OCI-LY3 (cell line): Measurements from ENCODE around the gene DEFB131A.
"Not testable (repeated sequence)": the region's sequence is repeated elsewhere in the genome, so short reads cannot be mapped to it uniquely, and the experiment has no call there.

Source experiments
- H2AFZ ChIP-seq: fragments of 200-600, 300-600 bp; shearing (Covaris generic); 2 replicates; pipeline ENCODE4 v1.6.0; 2014; ENCODE audit warnings: antibody characterized with exemption, low read depth, low read length
- H3K27ac ChIP-seq: fragments of 200-600, 300-600 bp; sonication (generic); 2 replicates; pipeline ENCODE4 v1.5.1; 2014; ENCODE audit warnings: mild to moderate bottlenecking, low read length, moderate library complexity, mixed read lengths
- H3K27me3 ChIP-seq: fragments of 200-600, 300-600 bp; sonication (generic); 2 replicates; pipeline ENCODE4 v1.6.1; 2014; ENCODE audit warnings: low read depth, low read length, mixed read lengths
- H3K36me3 ChIP-seq: fragments of 200-600, 300-600 bp; sonication (generic); replicated peaks from 2 replicates; pipeline ENCODE3; 2014; ENCODE audit warnings: low read depth, low read length, mixed read lengths
- H3K4me1 ChIP-seq: fragments of 300-600, 200-600 bp; sonication (generic); 2 replicates; pipeline ENCODE4 v1.6.1; 2014; ENCODE audit warnings: low read length, mixed read lengths
- H3K4me2 ChIP-seq: fragments of 200-600, 300-600 bp; sonication (generic); 2 replicates; pipeline ENCODE4 v1.6.1; 2014; ENCODE audit warnings: low read length, mixed read lengths
- H3K4me3 ChIP-seq: fragments of 300-600, 200-600 bp; sonication (generic); 2 replicates; pipeline ENCODE4 v1.5.1; 2014; ENCODE audit warnings: antibody characterized with exemption, mild to moderate bottlenecking, low read length, moderate library complexity
- H3K79me2 ChIP-seq: fragments of 300-600, 200-600 bp; shearing (Covaris generic); 2 replicates; pipeline ENCODE4 v1.6.1; 2014; ENCODE audit warnings: mild to moderate bottlenecking, low read length, mixed read lengths
- H3K9ac ChIP-seq: fragments of 300-600, 200-600 bp; shearing (Covaris generic); 2 replicates; pipeline ENCODE4 v1.6.0; 2014; ENCODE audit warnings: mild to moderate bottlenecking, low read length, moderate library complexity
- H3K9me3 ChIP-seq: fragments of 200-600, 300-600 bp; shearing (Covaris generic); 2 replicates; pipeline ENCODE4 v1.6.1; 2014; ENCODE audit warnings: low read length, mixed read lengths; ENCODE audit not compliant: insufficient read depth
- H4K20me1 ChIP-seq: fragments of 200-600, 300-600 bp; sonication (generic); 2 replicates; pipeline ENCODE4 v1.6.1; 2016; ENCODE audit warnings: low read length, mixed read lengths; ENCODE audit not compliant: insufficient read depth
- EZH2phosphoT487 ChIP-seq: fragments of 200-600 bp; shearing (Covaris generic); IDR thresholded peaks from 2 replicates; pipeline ENCODE4 v1.6.1; 2018; ENCODE audit warnings: antibody characterized with exemption, mixed run types, low read depth
- TF ChIP-seq, protein P1 (sequence below): fragments of 200-600, 300-600 bp; sonication (generic); IDR thresholded peaks from 2 replicates; pipeline ENCODE4 v1.5.1; 2014; ENCODE audit warnings: antibody characterized with exemption, low read length, low read depth

DEFB131A gene, protein sequence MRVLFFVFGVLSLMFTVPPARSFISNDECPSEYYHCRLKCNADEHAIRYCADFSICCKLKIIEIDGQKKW

DNA sequence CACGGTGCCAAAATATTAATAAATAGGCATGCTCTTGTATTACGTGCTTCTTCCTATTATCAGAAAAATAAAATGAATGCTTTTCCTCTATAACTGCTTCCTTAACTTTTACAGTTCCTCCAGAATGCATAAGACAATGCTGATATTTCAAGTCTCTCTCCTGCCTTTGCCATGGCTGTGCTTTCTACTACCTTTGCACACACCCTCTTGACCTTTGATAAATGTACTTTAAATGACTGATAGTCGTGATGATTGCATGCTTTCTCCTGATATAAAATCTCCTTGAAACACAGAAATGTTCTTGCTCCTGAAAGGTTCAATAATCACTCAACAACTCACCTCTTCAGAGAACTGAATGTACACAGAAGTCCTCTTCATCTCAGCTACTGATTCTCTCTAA is at the start of gene DEFB131A:
TSS of gene DEFB131A (plus strand) at position 301 of the 400 bp plus-strand sequence. CDS start 120 bp downstream, outside the sequence.
- not testable (repeated sequence) for H3K36me3 ChIP-seq, H3K9ac ChIP-seq, H3K27me3 ChIP-seq, H3K4me2 ChIP-seq, H3K79me2 ChIP-seq, H3K27ac ChIP-seq, H3K4me1 ChIP-seq, H3K4me3 ChIP-seq, H4K20me1 ChIP-seq, H2AFZ ChIP-seq, H3K9me3 ChIP-seq

DNA sequence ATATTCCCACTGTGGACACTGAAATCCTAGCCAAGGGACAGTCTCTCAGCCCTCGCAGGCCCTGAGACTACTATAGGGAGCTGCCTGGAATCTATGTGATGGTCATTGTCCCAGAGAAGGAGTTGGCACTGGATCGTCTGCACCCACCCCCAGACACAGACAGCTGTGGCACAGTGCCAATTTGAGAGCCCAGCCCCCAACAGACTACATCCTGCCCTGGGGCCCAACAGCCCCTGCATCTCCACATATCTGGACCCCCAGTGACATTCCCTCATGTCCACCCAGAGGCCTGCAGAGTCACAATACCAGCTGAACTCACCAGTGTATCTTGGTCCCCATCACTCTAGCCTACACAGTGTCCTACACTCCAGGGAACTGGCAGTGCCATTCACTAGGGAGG is 38.4 kb upstream of the DEFB131A start:
- not testable (repeated sequence) for H4K20me1 ChIP-seq, H2AFZ ChIP-seq, H3K4me3 ChIP-seq, H3K9me3 ChIP-seq, H3K4me2 ChIP-seq, H3K4me1 ChIP-seq, H3K79me2 ChIP-seq, H3K9ac ChIP-seq, H3K27me3 ChIP-seq, H3K36me3 ChIP-seq, H3K27ac ChIP-seq

DNA sequence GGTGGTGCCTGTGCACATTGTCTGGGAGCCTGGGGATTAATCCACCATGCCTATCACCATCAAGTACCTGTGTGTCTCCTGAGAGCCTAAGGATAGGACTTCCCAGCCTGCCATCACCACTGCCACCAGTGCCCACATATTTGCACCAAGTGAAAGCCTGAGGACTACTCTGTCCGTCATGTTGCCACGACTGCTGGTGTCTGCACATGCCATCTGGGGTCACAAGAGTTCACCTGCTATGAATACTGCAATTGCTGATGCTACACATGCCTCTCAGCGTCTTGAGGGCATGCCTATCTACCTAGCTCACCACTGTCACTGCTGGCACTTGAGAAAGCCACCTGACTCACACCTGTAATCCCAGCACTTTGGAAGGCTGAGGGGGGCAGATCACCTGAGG is 37.7 kb upstream of the DEFB131A start:
- not testable (repeated sequence) for H3K4me2 ChIP-seq, H4K20me1 ChIP-seq, H3K4me1 ChIP-seq, H3K79me2 ChIP-seq, H3K27me3 ChIP-seq, H3K9me3 ChIP-seq, H3K27ac ChIP-seq, H3K36me3 ChIP-seq, H3K4me3 ChIP-seq, H2AFZ ChIP-seq, H3K9ac ChIP-seq

DNA sequence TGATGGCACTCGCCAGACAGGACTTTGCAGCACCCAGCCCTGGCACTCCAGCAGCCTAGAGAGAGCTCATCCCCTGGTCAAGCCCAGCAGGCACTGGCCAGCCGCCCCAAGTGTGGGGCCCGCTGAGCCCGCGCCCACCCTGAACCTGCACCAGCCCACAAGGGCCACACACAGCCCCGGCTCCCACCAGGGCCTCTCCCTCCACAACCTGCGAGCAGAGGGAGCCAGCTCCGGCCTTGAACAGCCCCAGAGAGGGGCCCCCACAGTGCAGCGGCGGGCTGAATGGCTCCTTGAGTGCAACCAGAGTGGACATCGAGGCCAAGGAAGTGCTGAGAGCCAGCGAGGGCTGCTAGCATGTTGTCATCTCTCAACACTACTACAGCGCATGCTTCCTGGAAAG is 34.4 kb upstream of the DEFB131A start:
- no peaks in the 10 kb centered on the region for H3K79me2 ChIP-seq
- no peak overlapping the region for H3K9ac ChIP-seq
- H3K27ac ChIP-seq: no peak overlapping the region
- H4K20me1 ChIP-seq: no peaks in the 10 kb centered on the region
- H2AFZ ChIP-seq: no peak overlapping the region
- no peak for TF ChIP-seq EZH2phosphoT487
- TF ChIP-seq, protein P1, sequence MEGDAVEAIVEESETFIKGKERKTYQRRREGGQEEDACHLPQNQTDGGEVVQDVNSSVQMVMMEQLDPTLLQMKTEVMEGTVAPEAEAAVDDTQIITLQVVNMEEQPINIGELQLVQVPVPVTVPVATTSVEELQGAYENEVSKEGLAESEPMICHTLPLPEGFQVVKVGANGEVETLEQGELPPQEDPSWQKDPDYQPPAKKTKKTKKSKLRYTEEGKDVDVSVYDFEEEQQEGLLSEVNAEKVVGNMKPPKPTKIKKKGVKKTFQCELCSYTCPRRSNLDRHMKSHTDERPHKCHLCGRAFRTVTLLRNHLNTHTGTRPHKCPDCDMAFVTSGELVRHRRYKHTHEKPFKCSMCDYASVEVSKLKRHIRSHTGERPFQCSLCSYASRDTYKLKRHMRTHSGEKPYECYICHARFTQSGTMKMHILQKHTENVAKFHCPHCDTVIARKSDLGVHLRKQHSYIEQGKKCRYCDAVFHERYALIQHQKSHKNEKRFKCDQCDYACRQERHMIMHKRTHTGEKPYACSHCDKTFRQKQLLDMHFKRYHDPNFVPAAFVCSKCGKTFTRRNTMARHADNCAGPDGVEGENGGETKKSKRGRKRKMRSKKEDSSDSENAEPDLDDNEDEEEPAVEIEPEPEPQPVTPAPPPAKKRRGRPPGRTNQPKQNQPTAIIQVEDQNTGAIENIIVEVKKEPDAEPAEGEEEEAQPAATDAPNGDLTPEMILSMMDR: no peak
- no peak overlapping the region for H3K4me2 ChIP-seq
- no peaks in the 10 kb centered on the region for H3K27me3 ChIP-seq
- no peaks in the 10 kb centered on the region for H3K36me3 ChIP-seq
- H3K4me1 ChIP-seq: no peaks in the 10 kb centered on the region
- no peaks in the 10 kb centered on the region for H3K9me3 ChIP-seq
- H3K4me3 ChIP-seq: no peak overlapping the region

DNA sequence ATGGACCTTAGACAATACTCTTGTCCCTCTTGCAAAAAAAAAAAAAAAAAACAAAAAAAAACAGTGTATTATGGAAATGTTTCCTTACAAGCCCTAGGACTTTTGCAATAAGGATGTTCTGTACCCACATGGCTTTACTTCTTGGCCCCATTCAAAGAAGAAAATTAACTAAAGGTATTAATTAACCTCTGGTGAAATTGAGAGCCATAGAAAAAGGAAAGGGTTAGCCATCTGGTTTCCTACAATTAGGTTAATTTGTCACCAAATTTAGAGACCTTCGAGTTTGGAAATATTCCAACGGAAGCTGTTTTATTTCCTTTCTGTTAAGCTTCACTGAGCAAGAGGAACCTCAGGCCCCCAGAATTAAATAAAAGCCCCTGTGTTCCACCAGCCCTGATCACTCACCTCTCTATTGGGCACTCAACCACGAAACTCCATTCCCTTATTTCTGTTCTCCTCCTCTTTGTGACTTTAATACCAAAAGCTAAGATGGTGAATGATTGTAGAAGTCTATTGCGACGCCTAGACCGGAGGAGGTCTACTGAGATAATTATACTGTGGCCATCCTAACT is 22.2 kb upstream of the DEFB131A start:
- not testable (repeated sequence) for H3K4me1 ChIP-seq, H3K36me3 ChIP-seq, H3K27ac ChIP-seq, H3K9ac ChIP-seq, H3K79me2 ChIP-seq, H3K4me2 ChIP-seq, H4K20me1 ChIP-seq, H3K9me3 ChIP-seq, H3K4me3 ChIP-seq, H2AFZ ChIP-seq, H3K27me3 ChIP-seq

DNA sequence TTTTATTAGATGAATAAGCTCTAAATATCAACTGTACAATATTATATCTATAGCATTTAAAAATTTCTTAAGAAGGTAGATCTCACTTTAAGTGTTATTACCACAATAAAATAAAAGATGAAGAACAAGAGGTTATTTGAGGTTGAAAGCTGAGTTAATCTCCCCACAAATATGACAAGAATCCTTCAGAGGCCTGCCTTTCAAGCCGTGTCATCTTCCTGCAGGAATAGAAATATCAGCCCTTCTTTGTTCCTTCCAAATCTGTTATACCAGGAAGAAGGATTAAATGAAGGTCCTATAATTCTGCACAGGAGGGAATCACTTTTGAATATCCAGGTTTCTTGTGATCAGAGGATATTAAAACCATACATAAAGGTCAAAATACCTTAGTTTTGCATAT is 18.3 kb upstream of the DEFB131A start:
- not testable (repeated sequence) for H3K79me2 ChIP-seq, H3K4me2 ChIP-seq, H3K9me3 ChIP-seq, H3K36me3 ChIP-seq, H3K4me1 ChIP-seq, H3K4me3 ChIP-seq, H2AFZ ChIP-seq, H4K20me1 ChIP-seq, H3K9ac ChIP-seq, H3K27ac ChIP-seq, H3K27me3 ChIP-seq

DNA sequence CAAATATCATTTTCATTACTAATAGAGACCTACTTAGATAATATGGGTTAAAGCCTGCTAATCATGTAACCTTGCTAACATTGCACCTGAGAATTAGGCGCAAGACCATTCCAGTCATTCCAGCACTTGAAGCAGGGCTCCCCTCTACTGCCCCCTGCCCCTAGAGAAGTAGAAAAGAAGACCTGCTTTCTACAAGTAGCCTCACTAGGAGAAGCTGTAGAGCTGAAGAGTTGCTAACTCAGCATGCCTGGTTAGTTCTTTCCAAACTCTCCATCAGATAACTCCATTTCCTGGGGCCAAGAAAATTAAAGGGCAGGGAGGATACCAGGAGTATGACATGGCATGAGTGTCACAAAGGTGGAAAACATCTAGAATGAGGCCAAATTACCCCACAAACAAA is 14.2 kb upstream of the DEFB131A start:
- H3K36me3 ChIP-seq, H3K9me3 ChIP-seq, H4K20me1 ChIP-seq, H3K4me1 ChIP-seq, H3K79me2 ChIP-seq, H3K4me2 ChIP-seq, H3K4me3 ChIP-seq, H3K27me3 ChIP-seq, H3K27ac ChIP-seq, H3K9ac ChIP-seq, H2AFZ ChIP-seq: not testable (repeated sequence)

DNA sequence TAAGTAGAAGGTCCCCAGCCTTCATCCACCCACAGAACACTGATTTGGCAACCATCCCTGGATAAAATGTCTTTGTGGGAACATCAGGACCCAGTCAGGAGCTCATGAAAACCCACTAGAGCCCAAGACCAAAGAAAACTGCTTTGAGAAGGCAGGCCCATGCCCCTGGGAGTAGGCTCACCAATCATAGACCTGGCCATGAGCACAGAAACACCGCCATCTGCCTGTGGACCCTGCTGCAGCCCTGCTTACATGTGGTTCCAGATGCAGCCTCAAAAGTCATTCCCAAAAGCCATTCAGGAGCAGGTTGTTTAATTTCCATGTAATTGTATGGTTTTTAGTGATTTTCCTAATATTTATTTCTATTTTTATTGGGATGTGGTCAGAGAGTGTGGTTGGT is 10.9 kb upstream of the DEFB131A start:
- not testable (repeated sequence) for H3K27me3 ChIP-seq, H3K36me3 ChIP-seq, H3K4me3 ChIP-seq, H3K4me1 ChIP-seq, H3K9ac ChIP-seq, H3K27ac ChIP-seq, H4K20me1 ChIP-seq, H3K4me2 ChIP-seq, H3K9me3 ChIP-seq, H2AFZ ChIP-seq, H3K79me2 ChIP-seq

DNA sequence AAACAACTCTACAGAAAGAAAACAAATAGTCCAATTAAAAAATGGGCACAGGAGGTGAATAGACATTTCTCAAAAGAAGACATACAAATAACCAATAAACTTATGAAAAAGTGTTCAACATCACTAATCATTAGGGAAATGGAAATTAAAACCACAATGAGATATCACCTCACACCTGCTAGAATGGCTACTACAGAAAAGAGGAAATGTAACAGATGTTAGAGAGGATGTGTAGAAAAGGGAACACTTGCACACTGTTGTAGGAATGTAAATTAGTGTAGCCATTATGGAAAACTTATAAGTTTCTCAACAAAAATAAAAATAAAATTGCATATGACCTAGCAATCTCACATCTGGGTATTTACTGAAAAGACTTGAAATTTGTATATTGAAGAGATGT is 7.5 kb upstream of the DEFB131A start:
- H3K4me1 ChIP-seq, H3K36me3 ChIP-seq, H3K79me2 ChIP-seq, H3K9me3 ChIP-seq, H4K20me1 ChIP-seq, H3K27ac ChIP-seq, H3K4me2 ChIP-seq, H3K9ac ChIP-seq, H3K4me3 ChIP-seq, H3K27me3 ChIP-seq, H2AFZ ChIP-seq: not testable (repeated sequence)
